ENCODE measurements around the gene NDUFB11.
"Not testable (repeated sequence)": the region's sequence is repeated elsewhere in the genome, so short reads cannot be mapped to it uniquely, and the experiment has no call there.

Gene NDUFB11

GRCh38 chrX:47129157-47129898, 15.2 kb downstream of the NDUFB11 start:
- H3K36me3 ChIP-seq (ENCODE audit: control insufficient read depth, insufficient read depth, low read length), result no peaks in the 10 kb centered on the region
- H3K4me1 ChIP-seq (ENCODE audit: control insufficient read depth, insufficient read depth, low read length), result no peaks in the 10 kb centered on the region
- peak overlapping the region; percentile 76 for H3K4me3 ChIP-seq (ENCODE audit: low read length)
- no peak overlapping the region for H3K9ac ChIP-seq (ENCODE audit: low read length)
- no peaks in the 10 kb centered on the region for H3K27me3 ChIP-seq (ENCODE audit: control insufficient read depth, insufficient read depth, low read length)
- H3K27ac ChIP-seq (ENCODE audit: low read depth, low read length), result peak overlapping the region; percentile 77

DNA sequence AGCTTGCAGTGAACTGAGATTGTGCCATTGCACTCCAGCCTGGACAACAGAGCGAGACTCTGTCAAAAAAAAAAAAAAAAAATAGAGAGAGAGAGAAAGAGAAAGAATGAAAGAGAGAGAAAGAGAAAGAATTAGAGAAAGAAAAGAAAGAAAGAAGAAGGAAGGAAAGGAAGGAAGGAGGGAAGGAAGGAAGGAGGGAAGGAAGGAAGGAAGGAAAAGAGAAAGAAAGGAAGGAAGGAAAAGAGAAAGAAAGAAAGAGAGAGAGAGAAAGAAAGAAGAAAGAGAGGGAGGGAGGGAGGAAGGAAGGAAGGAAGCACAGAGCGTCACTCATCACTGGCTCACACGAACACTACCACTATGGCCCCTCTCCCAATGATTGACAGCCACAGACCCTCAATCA, 20.0 kb downstream of the NDUFB11 start:
- H3K4me3 ChIP-seq (ENCODE audit: low read length); H3K27me3 ChIP-seq (ENCODE audit: control insufficient read depth, insufficient read depth, low read length); H3K9ac ChIP-seq (ENCODE audit: low read length); H3K4me1 ChIP-seq (ENCODE audit: control insufficient read depth, insufficient read depth, low read length); H3K27ac ChIP-seq (ENCODE audit: low read depth, low read length); H3K36me3 ChIP-seq (ENCODE audit: control insufficient read depth, insufficient read depth, low read length): not testable (repeated sequence)

- not testable (repeated sequence) for H3K9ac ChIP-seq (ENCODE audit: low read length); H3K27ac ChIP-seq (ENCODE audit: low read depth, low read length); H3K27me3 ChIP-seq (ENCODE audit: control insufficient read depth, insufficient read depth, low read length); H3K36me3 ChIP-seq (ENCODE audit: control insufficient read depth, insufficient read depth, low read length); H3K4me1 ChIP-seq (ENCODE audit: control insufficient read depth, insufficient read depth, low read length); H3K4me3 ChIP-seq (ENCODE audit: low read length)
Measured at GRCh38 chrX:47116551-47117110, 27.9 kb downstream of the NDUFB11 start.

- no peaks in the 10 kb centered on the region for H3K4me1 ChIP-seq (ENCODE audit: control insufficient read depth, insufficient read depth, low read length)
- H3K4me3 ChIP-seq (ENCODE audit: low read length), result no peak overlapping the region
- H3K36me3 ChIP-seq (ENCODE audit: control insufficient read depth, insufficient read depth, low read length), result no peaks in the 10 kb centered on the region
- no peak overlapping the region for H3K27ac ChIP-seq (ENCODE audit: low read depth, low read length)
- H3K27me3 ChIP-seq (ENCODE audit: control insufficient read depth, insufficient read depth, low read length), result no peaks in the 10 kb centered on the region
- no peak overlapping the region for H3K9ac ChIP-seq (ENCODE audit: low read length)
Measured at GRCh38 chrX:47112316-47112954, 32.1 kb downstream of the NDUFB11 start.

DNA sequence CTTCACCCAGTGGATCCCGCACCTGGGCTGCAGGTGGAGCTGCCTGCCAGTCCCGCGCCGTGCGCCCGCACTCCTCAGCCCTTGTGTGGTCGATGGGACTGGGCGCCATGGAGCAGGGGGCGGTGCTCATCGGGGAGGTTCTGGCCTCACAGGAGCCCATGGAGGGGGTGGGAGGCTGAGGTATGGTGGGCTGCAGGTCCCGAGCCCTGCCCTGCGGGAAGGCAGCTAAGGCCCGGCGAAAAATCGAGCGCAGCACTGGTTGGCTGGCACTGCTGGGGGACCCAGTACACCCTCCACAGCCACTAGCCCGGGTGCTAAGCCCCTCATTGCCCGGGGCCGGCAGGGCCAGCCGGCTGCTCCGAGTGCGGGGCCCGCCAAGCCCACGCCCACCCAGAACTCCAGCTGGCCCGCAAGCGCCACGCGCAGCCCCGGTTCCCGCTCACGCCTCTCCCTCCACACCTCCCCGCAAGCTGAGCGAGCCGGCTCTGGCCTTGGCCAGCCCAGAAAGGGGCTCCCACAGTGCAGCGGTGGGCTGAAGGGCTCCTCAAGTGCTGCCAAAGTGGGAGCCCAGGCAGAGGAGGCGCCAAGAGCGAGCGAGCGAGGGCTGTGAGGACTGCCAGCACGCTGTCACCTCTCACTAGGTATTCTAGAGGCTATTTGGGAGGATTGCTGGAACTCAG, 33.4 kb downstream of the NDUFB11 start:
- not testable (repeated sequence) for H3K4me3 ChIP-seq (ENCODE audit: low read length); H3K27me3 ChIP-seq (ENCODE audit: control insufficient read depth, insufficient read depth, low read length); H3K4me1 ChIP-seq (ENCODE audit: control insufficient read depth, insufficient read depth, low read length); H3K36me3 ChIP-seq (ENCODE audit: control insufficient read depth, insufficient read depth, low read length); H3K27ac ChIP-seq (ENCODE audit: low read depth, low read length); H3K9ac ChIP-seq (ENCODE audit: low read length)

DNA sequence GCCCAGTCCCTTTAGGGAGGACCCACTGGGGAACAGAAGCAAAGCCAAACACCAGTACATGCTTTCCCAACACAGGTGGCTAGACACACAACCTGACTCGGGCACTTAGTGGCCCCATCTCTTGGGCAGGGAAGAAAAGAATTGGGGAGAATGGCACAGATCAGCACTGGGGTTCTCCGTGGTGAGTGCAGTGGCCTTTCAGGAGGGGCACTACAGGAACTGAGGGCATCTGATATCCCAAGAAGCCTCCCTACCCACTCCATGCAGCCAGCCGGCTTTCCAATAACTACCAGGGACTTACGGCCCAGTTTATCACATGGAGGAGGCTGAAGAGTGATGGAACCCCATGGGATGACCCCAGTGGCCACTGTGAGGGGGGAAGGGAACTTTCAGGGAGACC, 43.3 kb downstream of the NDUFB11 start:
- Histone ChIP-seq H3K4me3 (ENCODE audit: low read length) (no peak overlapping the region), H3K27me3 (ENCODE audit: control insufficient read depth, insufficient read depth, low read length) (peaks cover 5% of the 10 kb centered on the region), H3K4me1 (ENCODE audit: control insufficient read depth, insufficient read depth, low read length) (no peaks in the 10 kb centered on the region), H3K27ac (ENCODE audit: low read depth, low read length) (no peak overlapping the region), H3K9ac (ENCODE audit: low read length) (no peak overlapping the region), H3K36me3 (ENCODE audit: control insufficient read depth, insufficient read depth, low read length) (peaks cover 2% of the 10 kb centered on the region)

- Histone ChIP-seq H3K36me3 (ENCODE audit: control insufficient read depth, insufficient read depth, low read length) (peaks cover 2% of the 10 kb centered on the region), H3K4me3 (ENCODE audit: low read length) (no peak overlapping the region), H3K9ac (ENCODE audit: low read length) (no peak overlapping the region), H3K4me1 (ENCODE audit: control insufficient read depth, insufficient read depth, low read length) (no peaks in the 10 kb centered on the region), H3K27me3 (ENCODE audit: control insufficient read depth, insufficient read depth, low read length) (peaks cover 5% of the 10 kb centered on the region), H3K27ac (ENCODE audit: low read depth, low read length) (no peak overlapping the region)
Measured at GRCh38 chrX:47098338-47099094, 46.0 kb downstream of the NDUFB11 start.

DNA sequence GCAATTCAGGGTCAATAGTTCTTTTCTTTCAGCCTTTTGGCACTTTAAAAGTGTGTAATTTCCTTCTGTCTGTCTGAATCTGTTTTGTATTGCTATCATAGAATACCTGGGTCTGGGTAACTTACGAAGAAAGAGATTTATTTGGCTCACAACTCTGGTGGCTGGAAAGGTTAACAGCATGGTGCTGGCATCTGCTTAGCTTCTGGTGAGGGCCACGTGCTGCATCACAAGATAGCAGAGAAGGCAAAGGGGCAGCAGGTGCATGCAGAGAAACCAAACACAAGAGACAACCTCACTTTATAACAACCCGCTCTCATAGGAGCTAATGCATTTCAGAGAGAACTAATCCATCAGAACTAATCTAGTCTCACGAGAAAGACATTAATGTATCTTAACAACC, 47.5 kb downstream of the NDUFB11 start:
- Histone ChIP-seq H3K36me3 (ENCODE audit: control insufficient read depth, insufficient read depth, low read length) (peaks cover 2% of the 10 kb centered on the region), H3K27ac (ENCODE audit: low read depth, low read length) (no peak overlapping the region)

GRCh38 chrX:47093860-47094259, 50.6 kb downstream of the NDUFB11 start:
- Histone ChIP-seq H3K27ac (ENCODE audit: low read depth, low read length) (no peak overlapping the region), H3K9ac (ENCODE audit: low read length) (no peak overlapping the region), H3K27me3 (ENCODE audit: control insufficient read depth, insufficient read depth, low read length) (no peaks in the 10 kb centered on the region), H3K4me1 (ENCODE audit: control insufficient read depth, insufficient read depth, low read length) (no peaks in the 10 kb centered on the region), H3K4me3 (ENCODE audit: low read length) (no peak overlapping the region), H3K36me3 (ENCODE audit: control insufficient read depth, insufficient read depth, low read length) (peaks cover 2% of the 10 kb centered on the region)

More for the DNA sequence above, 47.5 kb downstream of the NDUFB11 start:
- no peak overlapping the region for H3K4me3 ChIP-seq (ENCODE audit: low read length)
- H3K27me3 ChIP-seq (ENCODE audit: control insufficient read depth, insufficient read depth, low read length), result peaks cover 5% of the 10 kb centered on the region
- no peak overlapping the region for H3K9ac ChIP-seq (ENCODE audit: low read length)
- H3K4me1 ChIP-seq (ENCODE audit: control insufficient read depth, insufficient read depth, low read length), result no peaks in the 10 kb centered on the region

DNA sequence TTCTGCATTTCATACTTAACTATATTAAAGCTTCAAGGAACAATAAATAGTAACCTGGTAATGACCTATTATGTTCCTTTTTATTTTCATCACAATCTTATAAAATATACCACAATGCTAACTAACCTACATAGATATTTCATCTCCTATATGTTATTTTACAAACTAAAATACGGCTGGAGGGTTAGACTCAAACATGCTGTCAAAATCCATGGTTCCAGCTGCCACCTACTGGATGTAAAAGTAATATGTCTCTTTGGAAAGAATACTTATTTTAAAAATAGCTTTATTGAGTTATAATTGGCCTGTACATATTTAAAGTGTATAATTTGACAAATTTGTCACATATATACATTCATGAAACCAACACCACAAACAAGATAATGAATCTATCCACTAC, 51.3 kb downstream of the NDUFB11 start:
- no peak overlapping the region for H3K27ac ChIP-seq (ENCODE audit: low read depth, low read length)
- no peak overlapping the region for H3K4me3 ChIP-seq (ENCODE audit: low read length)

More for the DNA sequence above, 51.3 kb downstream of the NDUFB11 start:
- H3K4me1 ChIP-seq (ENCODE audit: control insufficient read depth, insufficient read depth, low read length), result no peaks in the 10 kb centered on the region
- no peak overlapping the region for H3K9ac ChIP-seq (ENCODE audit: low read length)
- no peaks in the 10 kb centered on the region for H3K27me3 ChIP-seq (ENCODE audit: control insufficient read depth, insufficient read depth, low read length)
- H3K36me3 ChIP-seq (ENCODE audit: control insufficient read depth, insufficient read depth, low read length), result peaks cover 2% of the 10 kb centered on the region
